Endothelial cell of umbilical vein (primary cell): Measurements from ENCODE around the gene AJAP1. TPM values are rescaled to one million over a fixed set of nuclear protein-coding genes. Genes with fewer than 3 reads are reported as not detected.

Source experiments
- BruUV-seq: library from RNA; stranded (reverse); fragments of 400-500 nt; replicated peaks from 2 replicates; lab custom pipeline; 2021; lab: Mats Ljungman, UMichigan
- CTCF ChIA-PET: fragments of 300-600, 350-600 bp; sonication (Branson Sonifier 250); formaldehyde crosslinking; loops from one replicate; lab custom pipeline; 2021; ENCODE audit warnings: antibody characterized with exemption, inconsistent platforms; lab: Charles Lee
- POLR2A ChIA-PET: fragments of 300-600, 350-600 bp; sonication (Branson Sonifier 250); formaldehyde crosslinking; loops from one replicate; lab custom pipeline; 2021; ENCODE audit warnings: antibody characterized with exemption, inconsistent platforms; lab: Charles Lee
- DNase-seq: peaks from one replicate; pipeline ENCODE4 v3.0.0-alpha.2; 2011; ENCODE audit warnings: low read depth, low spot score
- FAIRE-seq: peaks from 2 replicates; lab custom pipeline; 2011; peaks lifted over from hg19 to GRCh38; lab: Jason Lieb, UNC
- H2AFZ ChIP-seq: 2 replicates; pipeline ENCODE4 v1.6.0; 2012; ENCODE audit warnings: low read depth, low read length, control low read depth, inconsistent platforms
- H3K27ac ChIP-seq: 2 replicates; pipeline ENCODE4 v1.5.1; 2011; ENCODE audit warnings: low read depth, mild to moderate bottlenecking, control low read depth, low read length, moderate library complexity; ENCODE audit not compliant: insufficient read depth
- H3K27me3 ChIP-seq, 2 experiments: 2 replicates each; pipeline versions ENCODE4 v1.6.0 to v1.6.1; 2011; ENCODE audit warnings: low read length in 2 of 2, mixed read lengths in 1 of 2; ENCODE audit not compliant: control insufficient read depth in 2 of 2, insufficient read depth in 2 of 2
- H3K36me3 ChIP-seq, 2 experiments: 2 replicates in 1 of 2; 3 replicates in 1 of 2; pipeline ENCODE4 v1.5.1; 2011; ENCODE audit warnings: low read length in 2 of 2, mild to moderate bottlenecking in 1 of 2, moderate library complexity in 1 of 2; ENCODE audit not compliant: control insufficient read depth in 2 of 2, insufficient read depth in 2 of 2; ENCODE audit errors: extremely low read depth in 1 of 2
- H3K4me1 ChIP-seq: 3 replicates; pipeline ENCODE4 v1.5.1; 2011; ENCODE audit warnings: mild to moderate bottlenecking, low read length; ENCODE audit not compliant: control insufficient read depth, insufficient read depth; ENCODE audit errors: extremely low read depth
- H3K4me2 ChIP-seq: 2 replicates; pipeline ENCODE4 v1.6.1; 2011; ENCODE audit warnings: low read length, control low read depth, mixed read lengths; ENCODE audit not compliant: insufficient read depth
- H3K4me3 ChIP-seq, 3 experiments: fragments of 200-600 bp in 1 of 3; sonication (generic), shearing (Covaris generic) in 1 of 3; replicated peaks in 1 of 3; 2 replicates each; pipeline ENCODE4 v1.5.1; 2011 to 2016; ENCODE audit warnings: control low read depth in 3 of 3, low read length in 3 of 3, mild to moderate bottlenecking in 2 of 3, inconsistent platforms in 1 of 3, low read depth in 1 of 3, moderate library complexity in 1 of 3; ENCODE audit not compliant: insufficient read depth in 1 of 3
- H3K79me2 ChIP-seq: 2 replicates; pipeline ENCODE4 v1.6.0; 2012; ENCODE audit warnings: low read length, inconsistent platforms; ENCODE audit not compliant: control insufficient read depth, insufficient read depth
- H3K9ac ChIP-seq: replicated peaks from 2 replicates; pipeline ENCODE3; 2011; ENCODE audit warnings: low read length, control low read depth; ENCODE audit not compliant: insufficient read depth; ENCODE audit errors: extremely low read depth
- H3K9me1 ChIP-seq: replicated peaks from 3 replicates; pipeline ENCODE4 v1.6.0; 2011; ENCODE audit warnings: mild to moderate bottlenecking, low read length; ENCODE audit not compliant: control insufficient read depth, insufficient read depth; ENCODE audit errors: extremely low read depth
- H3K9me3 ChIP-seq: replicated peaks from 2 replicates; pipeline ENCODE4 v1.5.1; 2012; ENCODE audit warnings: low read length, inconsistent platforms; ENCODE audit not compliant: control insufficient read depth, insufficient read depth
- H4K20me1 ChIP-seq: replicated peaks from 2 replicates; pipeline ENCODE3; 2011; ENCODE audit warnings: mild to moderate bottlenecking, low read length; ENCODE audit not compliant: control insufficient read depth, insufficient read depth; ENCODE audit errors: extremely low read depth
- EZH2 ChIP-seq: IDR thresholded peaks from 2 replicates; pipeline ENCODE4 v1.6.1; 2012; ENCODE audit warnings: borderline replicate concordance, low read depth, mild to moderate bottlenecking, moderate library complexity, low read length, inconsistent platforms; ENCODE audit not compliant: severe bottlenecking
- FOS ChIP-seq: IDR thresholded peaks from 2 replicates; pipeline ENCODE4 v1.6.1; 2011; ENCODE audit warnings: mild to moderate bottlenecking, low read length, moderate library complexity, borderline replicate concordance; ENCODE audit not compliant: insufficient read depth
- GATA2 ChIP-seq: IDR thresholded peaks from 2 replicates; pipeline ENCODE4 v1.7.0; 2011; ENCODE audit warnings: low read depth, mild to moderate bottlenecking, moderate library complexity, mixed read lengths, low read length; ENCODE audit not compliant: insufficient read length, insufficient read depth
- JUN ChIP-seq: IDR thresholded peaks from 2 replicates; pipeline ENCODE4 v1.6.1; 2011; ENCODE audit warnings: borderline replicate concordance, low read depth; ENCODE audit not compliant: insufficient read length, insufficient read depth
- MYC ChIP-seq: IDR thresholded peaks from one replicate; pipeline ENCODE4 v1.6.1; 2011; ENCODE audit warnings: mild to moderate bottlenecking, low read depth, low read length
- POLR2A ChIP-seq: IDR thresholded peaks from 2 replicates; pipeline ENCODE4 v1.6.1; 2012; ENCODE audit warnings: low read depth, mild to moderate bottlenecking, control low read depth, low read length
- POLR2AphosphoS5 ChIP-seq: IDR thresholded peaks from 2 replicates; pipeline ENCODE4 v1.6.1; 2012; ENCODE audit warnings: low read depth, mild to moderate bottlenecking, control low read depth, low read length, moderate library complexity; ENCODE audit not compliant: insufficient read depth
- dilution Hi-C: fragments of 300-500 bp; cut with MboI; formaldehyde crosslinking; loops from one replicate; pipeline ENCODE4 v1.15.0; 2019; ENCODE audit warnings: low sequenced_read_pairs; ENCODE audit not compliant: extremely low pct_ligation_motif_present
- intact Hi-C: fragments of 100-400 bp; cut with micrococcal nuclease; formaldehyde crosslinking; loops from one replicate; pipeline ENCODE4 v1.10.0; 2022
- polyA plus RNA-seq, 4 experiments: library from polyadenylated mRNA; depleted of rRNA in 3 of 4; stranded (reverse) in 3 of 4; unstranded in 1 of 4; fragments of >200 nt; gene quantifications; 2 replicates each; pipeline versions ENCODE4 v1.2.1 to v1.2.3, GENCODE V29; 2011 to 2012; ENCODE audit warnings: missing spikeins in 1 of 4
- total RNA-seq: library from RNA; stranded (reverse); gene quantifications from 2 replicates; pipeline ENCODE4 v1.2.3, GENCODE V29; 2021
- TF ChIP-seq, protein P1 (sequence below): IDR thresholded peaks from 2 replicates; pipeline ENCODE4 v1.6.1; 2011; ENCODE audit not compliant: insufficient read depth, insufficient read length
- TF ChIP-seq, protein P2 (sequence below), 2 donors: IDR thresholded peaks; 1 replicate in 1 of 2; 2 replicates in 1 of 2; pipeline ENCODE4 v1.5.1; 2011; ENCODE audit warnings: low read length in 2 of 2, mild to moderate bottlenecking in 2 of 2, moderate library complexity in 2 of 2, control low read depth in 1 of 2, inconsistent platforms in 1 of 2, low read depth in 1 of 2; ENCODE audit not compliant: insufficient read depth in 1 of 2; ENCODE audit errors: extremely low read depth in 1 of 2

The AJAP1 gene
- total and polyA plus RNA-seq, 2 donors (not counting 3 experiments of a cell fraction or from before 2014, with no cell fraction given) = not detected

DNA sequence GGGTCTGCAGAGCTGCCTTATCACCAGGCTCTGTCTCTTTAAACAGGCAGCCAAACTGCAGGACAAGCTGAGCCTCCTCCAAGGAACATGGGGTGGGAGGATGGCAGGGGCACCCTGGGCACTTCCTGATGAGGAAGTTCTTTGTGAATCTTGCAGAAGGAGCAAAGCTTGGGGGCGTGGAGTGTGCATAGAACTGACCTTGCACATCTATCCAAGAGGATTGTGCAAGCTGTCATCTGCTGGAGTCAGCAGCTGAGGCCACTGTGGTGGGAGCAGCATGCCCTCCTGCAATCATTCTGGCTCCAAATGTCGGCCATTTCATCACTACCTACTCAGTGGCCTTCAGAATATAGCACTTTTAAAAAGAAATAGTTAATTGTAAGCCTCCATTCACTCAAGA, 182.2 kb downstream of the AJAP1 start:
- no peak overlapping the region for H3K4me3 ChIP-seq
- TF ChIP-seq JUN (no peak), FOS (no peak), EZH2 (no peak), GATA2 (no peak), POLR2AphosphoS5 (no peak), POLR2A (no peak), MYC (no peak)
- TF ChIP-seq, protein P1, sequence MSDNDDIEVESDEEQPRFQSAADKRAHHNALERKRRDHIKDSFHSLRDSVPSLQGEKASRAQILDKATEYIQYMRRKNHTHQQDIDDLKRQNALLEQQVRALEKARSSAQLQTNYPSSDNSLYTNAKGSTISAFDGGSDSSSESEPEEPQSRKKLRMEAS = no peak
- TF ChIP-seq, protein P2, sequence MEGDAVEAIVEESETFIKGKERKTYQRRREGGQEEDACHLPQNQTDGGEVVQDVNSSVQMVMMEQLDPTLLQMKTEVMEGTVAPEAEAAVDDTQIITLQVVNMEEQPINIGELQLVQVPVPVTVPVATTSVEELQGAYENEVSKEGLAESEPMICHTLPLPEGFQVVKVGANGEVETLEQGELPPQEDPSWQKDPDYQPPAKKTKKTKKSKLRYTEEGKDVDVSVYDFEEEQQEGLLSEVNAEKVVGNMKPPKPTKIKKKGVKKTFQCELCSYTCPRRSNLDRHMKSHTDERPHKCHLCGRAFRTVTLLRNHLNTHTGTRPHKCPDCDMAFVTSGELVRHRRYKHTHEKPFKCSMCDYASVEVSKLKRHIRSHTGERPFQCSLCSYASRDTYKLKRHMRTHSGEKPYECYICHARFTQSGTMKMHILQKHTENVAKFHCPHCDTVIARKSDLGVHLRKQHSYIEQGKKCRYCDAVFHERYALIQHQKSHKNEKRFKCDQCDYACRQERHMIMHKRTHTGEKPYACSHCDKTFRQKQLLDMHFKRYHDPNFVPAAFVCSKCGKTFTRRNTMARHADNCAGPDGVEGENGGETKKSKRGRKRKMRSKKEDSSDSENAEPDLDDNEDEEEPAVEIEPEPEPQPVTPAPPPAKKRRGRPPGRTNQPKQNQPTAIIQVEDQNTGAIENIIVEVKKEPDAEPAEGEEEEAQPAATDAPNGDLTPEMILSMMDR (IDR thresholded peaks at IDR 0.05; ENCODE audit: extremely low read depth in 1 of 2, insufficient read depth in 1 of 2, low read depth in 1 of 2, low read length in 2 of 2) = no peak
- no peaks in the 10 kb centered on the region for H3K4me1 ChIP-seq
- no peak for FAIRE-seq
- no peaks in the 10 kb centered on the region for H3K27me3 ChIP-seq
- no peaks in the 10 kb centered on the region for H3K9me1 ChIP-seq
- no peak overlapping the region for H3K9ac ChIP-seq
- H2AFZ ChIP-seq = no peak overlapping the region
- peaks cover 2% of the 10 kb centered on the region for H3K9me3 ChIP-seq
- no peaks in the 10 kb centered on the region for H3K79me2 ChIP-seq
- CTCF ChIA-PET = no interaction called here
- no peaks in the 10 kb centered on the region for H4K20me1 ChIP-seq
- dilution Hi-C loops (no loop called here), intact Hi-C loops (no loop called here)
- no peak overlapping the region for H3K4me2 ChIP-seq
- no peaks in the 10 kb centered on the region for H3K36me3 ChIP-seq
- H3K27ac ChIP-seq = no peak overlapping the region
- POLR2A ChIA-PET = no interaction called here
- BruUV-seq = no TSS peak
- no peak for DNase-seq
